Adipose tissue (tissue), 3 donors: ENCODE measurements around the gene GPR31. TPM values are rescaled to one million over a fixed set of nuclear protein-coding genes. Genes with fewer than 3 reads are reported as not detected.
"Not testable (repeated sequence)": the region's sequence is repeated elsewhere in the genome, so short reads cannot be mapped to it uniquely, and the experiment has no call there.

Experiments used
- H3K27ac ChIP-seq: one replicate; pipeline ENCODE4 v1.5.1; 2013; ENCODE audit warnings: low read depth, low read length
- WGBS, 3 donors: extraction: QIAGEN DNeasy Blood & Tissue Kit; methylation state at CpG; one replicate each; pipeline ENCODE4 v1.1.7; 2013; 5-methylcytosine and 5-hydroxymethylcytosine counted together
- polyA plus RNA-seq, 3 donors: library from polyadenylated mRNA; stranded (reverse); fragments of 200-250 nt; gene quantifications; one replicate each; pipeline ENCODE4 v1.2.3, GENCODE V29; 2013
- donor health status: healthy with polysubstance abuse.
- donor health status: Bipolar disorder and iron deficiency.
- donor health status: healthy.

GPR31 gene
- polyA plus RNA-seq, 3 donors, result not detected

DNA sequence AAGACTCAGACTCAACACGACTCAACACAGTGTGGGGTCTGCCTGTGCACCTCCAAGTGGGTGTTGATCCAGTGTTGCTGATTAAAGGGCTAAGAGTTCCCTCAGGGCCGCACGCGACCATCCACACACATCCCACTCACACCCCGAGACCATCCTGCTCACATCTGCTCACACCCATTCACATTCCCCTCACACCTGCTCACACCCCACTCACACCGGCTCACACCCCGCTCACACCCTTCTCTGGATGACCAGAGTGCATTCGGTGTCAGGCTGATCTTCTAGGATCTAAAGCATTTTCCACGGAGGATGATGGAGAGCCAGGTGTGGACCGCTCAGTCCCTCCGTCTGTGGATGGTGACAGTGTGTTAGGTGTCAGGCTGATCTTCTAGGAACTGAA is 13.5 kb upstream of the GPR31 start:
- not testable (repeated sequence) for H3K27ac ChIP-seq
- 83 to 92% (median 87%) methylated on average over 11 of the region's 11 CpGs for WGBS, 3 donors

DNA sequence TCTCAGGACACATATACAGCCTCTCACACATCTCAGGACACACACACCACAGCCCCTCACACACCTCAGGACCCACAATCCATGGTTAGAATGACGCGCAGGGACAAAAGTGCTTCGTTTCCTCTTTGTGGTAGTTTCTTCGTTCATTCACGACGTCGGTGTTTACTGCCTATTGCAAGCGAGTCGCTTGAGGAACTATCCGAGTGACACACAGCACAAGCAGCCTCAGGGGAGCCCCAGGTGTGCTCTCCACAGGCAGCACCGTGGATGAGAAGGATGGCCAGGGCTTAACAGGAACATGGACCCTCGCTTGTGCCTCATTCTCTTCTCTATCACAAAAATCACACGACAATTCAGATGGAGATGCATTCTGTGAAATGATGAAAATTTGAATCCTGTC is 12.1 kb upstream of the GPR31 start:
- H3K27ac ChIP-seq, result not testable (repeated sequence)
- WGBS, 3 donors, result 62 to 73% (median 65%) methylated on average over 3 of the region's 13 CpGs

DNA sequence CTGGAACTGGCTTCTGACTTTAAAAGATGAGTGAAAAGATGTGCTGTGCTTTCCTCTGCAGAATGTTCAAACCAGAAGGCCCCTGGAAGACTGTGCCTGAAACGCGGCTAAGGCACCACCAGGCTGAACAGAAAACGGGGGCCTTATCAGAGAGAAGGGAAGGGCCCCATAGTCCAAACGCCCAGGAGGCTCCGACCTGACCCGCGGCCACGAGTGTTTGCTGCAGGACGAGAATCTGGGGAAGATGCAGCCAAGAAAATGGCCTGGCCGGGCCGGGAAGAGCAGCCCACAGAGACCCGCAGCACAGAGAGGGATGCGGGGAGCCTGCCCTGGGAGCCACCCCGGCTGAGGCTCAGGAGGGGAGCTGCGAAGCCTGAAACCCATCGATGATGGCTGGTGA is 10.5 kb upstream of the GPR31 start:
- H3K27ac ChIP-seq, result not testable (repeated sequence)
- 67 to 81% (median 74%) methylated on average over 11 to 13 of the region's 16 CpGs for WGBS, 3 donors

DNA sequence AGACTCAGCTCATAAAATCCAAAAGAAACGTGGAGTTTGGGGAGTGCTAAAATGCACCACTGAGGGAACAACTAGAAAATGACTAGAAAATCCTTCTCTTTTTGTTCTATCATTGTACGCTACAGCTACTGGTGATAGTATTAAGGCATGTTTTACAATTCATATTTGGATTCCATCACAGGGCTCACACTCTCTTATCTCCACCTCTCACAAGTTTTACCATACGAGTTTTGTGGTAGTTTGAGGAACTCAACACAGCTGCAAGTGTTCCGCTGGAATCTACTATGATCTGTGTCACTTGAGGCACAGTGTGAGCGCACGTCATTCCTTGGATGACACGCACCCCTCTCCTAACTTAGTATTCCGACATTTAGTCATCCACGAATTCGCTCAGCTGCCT is 9.9 kb upstream of the GPR31 start:
- 65 to 85% (median 77%) methylated on average over 6 to 8 of the region's 10 CpGs for WGBS, 3 donors

DNA sequence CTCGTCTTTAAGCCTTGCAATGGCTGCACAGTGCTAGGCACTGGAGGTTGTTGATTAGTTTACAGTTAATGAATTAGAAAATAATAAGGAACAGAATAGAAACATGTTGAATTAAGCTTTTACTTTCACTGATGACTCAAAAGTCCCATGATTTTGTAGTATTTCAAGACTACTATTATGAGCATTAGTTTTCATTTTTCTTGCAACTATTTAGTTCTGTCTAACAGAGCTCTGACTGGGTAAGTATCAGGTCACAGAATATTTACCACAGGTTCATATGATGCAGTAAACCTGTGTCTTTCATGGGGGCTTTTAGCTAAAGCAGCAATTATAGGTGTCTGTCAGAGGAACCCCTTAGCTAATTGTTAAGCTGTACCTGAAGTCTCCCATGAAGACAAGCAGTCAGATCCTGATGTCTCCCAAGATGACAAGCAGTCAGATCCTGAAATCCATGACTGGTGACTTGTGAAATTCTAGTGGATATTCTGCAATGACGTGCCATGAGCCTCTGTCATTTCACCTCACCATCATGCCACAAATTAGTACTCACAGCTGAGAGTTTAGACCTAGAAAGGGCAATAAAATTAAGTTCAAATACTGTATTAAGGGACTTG is 8.2 kb upstream of the GPR31 start:
- WGBS, 3 donors, result 75 to 92% (median 86%) methylated on average over 2 of the region's 2 CpGs
- H3K27ac ChIP-seq, result no peak overlapping the region

More for the DNA sequence above, 9.9 kb upstream of the GPR31 start:
- not testable (repeated sequence) for H3K27ac ChIP-seq

DNA sequence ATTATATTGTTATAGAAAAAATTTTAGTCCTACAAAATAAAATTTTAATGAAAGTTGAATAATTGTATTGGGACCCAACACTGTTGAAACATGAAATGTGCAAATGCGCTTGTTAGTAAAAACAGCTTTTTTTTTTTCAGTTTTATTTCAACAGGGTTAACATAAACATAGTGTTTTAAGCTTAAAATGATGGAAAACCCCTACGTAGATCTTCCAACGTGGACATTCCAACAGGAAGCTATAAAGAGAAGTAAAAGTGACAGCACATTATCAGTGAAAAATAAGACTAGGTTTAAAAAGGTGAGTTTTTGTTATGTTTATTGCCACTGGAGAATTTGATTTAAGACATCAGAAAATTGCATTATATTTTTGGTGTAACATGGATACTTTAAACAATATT is 6.5 kb upstream of the GPR31 start:
- no peak overlapping the region for H3K27ac ChIP-seq
- 54 to 70% (median 57%) methylated on average over 3 of the region's 3 CpGs for WGBS, 3 donors

DNA sequence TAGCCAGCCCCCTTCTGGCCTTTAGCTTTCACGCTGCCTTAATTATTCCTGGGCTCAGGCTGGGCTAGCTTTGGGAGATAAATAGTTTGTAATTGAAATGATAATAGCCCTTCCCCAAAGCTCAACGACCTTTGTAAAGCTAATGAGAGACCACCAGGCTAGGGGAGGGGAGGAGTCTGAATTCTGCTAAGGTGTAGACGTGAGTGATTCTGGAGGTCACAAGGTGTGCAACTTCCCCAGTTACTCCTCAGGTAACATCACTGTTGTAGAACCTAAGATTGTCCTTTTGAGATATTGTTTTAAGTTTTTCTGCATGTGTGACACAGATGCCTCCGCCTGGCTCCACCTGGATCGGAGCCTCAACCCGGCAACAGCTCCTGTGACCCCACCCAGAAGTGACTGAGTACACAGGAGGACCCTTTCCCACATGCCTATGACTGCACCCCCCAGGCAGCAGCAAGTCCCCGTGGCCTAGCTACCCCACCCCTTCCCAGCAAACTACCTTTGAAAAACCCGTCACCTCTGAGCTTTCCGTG is 5.8 kb upstream of the GPR31 start:
- 73 to 76% (median 75%) methylated on average over 9 of the region's 9 CpGs for WGBS, 3 donors
- H3K27ac ChIP-seq, result no peak overlapping the region

DNA sequence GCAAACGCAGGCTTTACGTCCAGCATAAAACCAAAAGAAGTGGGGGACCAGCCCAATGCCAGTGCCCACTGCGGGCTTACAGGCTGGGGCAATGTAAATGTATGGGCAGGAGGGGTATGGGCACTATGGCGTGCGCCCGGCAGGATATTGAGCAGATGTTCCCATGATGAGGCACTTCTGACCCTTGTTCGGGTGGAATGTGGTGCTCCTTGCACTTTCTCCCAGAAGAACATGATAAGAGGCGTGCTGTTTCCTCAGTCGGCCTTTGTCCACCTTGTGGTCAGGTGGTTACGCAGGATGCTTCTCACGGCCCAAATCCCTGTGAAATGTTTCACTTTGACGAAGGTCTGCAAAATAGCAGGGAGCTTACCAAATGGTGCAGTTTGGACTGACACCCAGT is 4.8 kb upstream of the GPR31 start:
- 80 to 85% (median 82%) methylated on average over 12 of the region's 12 CpGs for WGBS, 3 donors
- no peak overlapping the region for H3K27ac ChIP-seq

DNA sequence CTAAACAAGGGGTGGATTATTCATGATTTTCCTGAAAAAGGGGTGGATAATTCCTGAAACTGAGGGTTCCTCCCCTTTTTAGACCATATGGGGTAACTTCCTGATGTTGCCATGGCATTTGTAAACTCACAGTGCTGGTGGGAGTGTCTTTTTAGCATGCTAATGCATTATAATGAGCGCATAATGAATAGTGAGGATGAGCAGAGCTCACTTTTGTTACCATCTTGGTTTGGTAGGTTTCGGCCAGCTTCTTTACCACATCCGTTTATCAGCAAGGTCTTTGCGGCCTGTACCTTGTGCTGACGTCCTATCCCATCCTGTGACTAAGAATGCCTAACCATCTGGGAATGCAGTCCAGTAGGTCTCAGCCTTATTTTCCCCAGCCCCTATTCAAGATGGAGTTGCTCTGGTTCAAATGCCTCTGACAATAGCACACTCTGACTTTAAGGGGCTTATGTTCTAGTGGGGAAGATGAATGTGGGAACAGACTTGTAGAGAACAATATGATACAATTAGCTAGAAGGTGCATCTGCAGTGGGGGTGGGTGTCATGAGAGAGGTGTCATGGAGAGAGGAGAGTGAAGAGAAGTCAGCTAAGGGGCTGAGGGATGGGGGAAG is 4.2 kb upstream of the GPR31 start:
- no peak overlapping the region for H3K27ac ChIP-seq
- WGBS, 3 donors, result 95 to 98% (median 97%) methylated on average over 5 of the region's 5 CpGs

DNA sequence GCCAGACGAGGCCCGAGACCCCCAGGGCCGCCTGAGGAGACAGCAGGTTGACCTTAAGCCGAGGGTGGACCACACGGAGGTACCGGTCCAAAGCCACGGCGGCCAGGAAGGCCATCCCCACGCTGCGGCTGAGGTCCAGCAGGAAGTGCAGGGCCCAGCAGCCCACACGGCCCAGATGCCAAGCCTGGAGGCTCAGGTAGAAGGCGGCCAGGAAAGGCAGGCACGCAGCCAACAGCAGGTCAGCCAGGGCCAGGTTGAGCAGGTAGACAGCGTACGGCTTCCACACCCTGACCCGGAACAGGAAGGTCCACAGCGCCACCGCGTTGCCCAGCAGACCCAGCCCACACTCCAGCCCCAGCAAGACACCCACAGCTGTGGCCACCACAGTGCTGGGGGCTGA is 366 bp downstream of the GPR31 start:
- no peak overlapping the region for H3K27ac ChIP-seq
- 87 to 93% (median 92%) methylated on average over 19 of the region's 19 CpGs for WGBS, 3 donors

DNA sequence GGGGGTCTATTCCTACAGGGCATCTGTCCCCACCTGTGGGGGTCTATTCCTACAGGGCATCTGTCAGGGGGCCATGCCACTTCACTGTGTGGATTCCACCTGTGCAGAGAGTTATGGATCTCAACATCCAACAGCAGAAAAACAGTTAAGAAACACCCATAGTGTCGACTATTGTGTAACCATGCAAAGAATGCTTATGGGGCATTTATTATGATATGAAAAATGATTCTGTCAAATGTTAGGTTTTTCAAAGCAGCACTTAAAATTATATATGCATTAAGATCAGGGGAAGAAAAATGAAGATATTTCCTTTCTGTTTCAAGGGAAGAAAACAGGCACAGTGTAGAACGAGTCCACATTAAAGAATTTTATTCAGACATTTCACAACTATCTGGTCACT is 2.9 kb downstream of the GPR31 start:
- WGBS, 3 donors, result 28 to 43% (median 37%) methylated on average over 2 of the region's 2 CpGs
- no peak overlapping the region for H3K27ac ChIP-seq

DNA sequence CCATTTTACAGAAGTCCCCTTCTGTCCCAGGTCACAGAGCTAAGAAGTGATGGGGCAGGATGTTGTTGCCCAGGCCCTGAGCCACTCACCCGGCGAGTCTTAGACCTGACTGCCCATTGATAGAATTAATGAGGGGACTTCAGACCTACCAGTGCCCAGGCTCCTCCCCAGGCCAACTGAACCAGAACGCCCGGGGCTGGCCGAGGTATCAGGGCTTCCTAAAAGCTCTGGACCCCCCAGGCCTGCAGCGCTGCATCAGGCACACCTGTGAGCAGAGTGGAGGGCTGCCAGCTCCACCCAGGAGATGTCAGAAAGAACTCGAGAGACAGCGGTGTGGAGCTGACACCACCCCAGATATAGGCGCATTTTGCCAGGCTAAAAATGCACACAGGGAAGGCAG is 3.5 kb downstream of the GPR31 start:
- WGBS, 3 donors, result 57 to 76% (median 66%) methylated on average over 9 of the region's 9 CpGs

DNA sequence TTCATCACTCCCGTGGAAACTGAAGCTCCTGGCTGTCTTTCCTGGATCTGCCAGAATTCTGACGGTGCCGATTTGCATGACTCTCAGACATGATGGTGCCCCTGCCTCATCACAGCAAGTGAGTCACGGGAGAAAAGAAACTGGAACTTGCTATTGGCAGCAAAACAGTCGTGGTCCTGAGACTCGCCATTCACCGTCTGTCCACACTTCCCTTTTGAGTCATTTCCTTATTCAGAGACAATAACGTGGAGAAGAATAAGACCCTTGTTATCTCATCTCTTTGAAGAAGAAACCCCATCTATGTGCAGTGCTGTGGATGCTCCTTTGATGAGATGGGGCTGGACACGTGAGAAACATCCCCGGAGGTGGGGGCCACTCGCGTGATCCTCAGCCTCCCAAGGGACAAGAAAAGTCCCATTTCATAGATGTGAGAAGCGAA is 4.2 kb downstream of the GPR31 start:
- H3K27ac ChIP-seq, result no peak overlapping the region
- WGBS, 3 donors, result 49 to 73% (median 52%) methylated on average over 13 of the region's 13 CpGs

More for the DNA sequence above, 3.5 kb downstream of the GPR31 start:
- H3K27ac ChIP-seq, result no peak overlapping the region

DNA sequence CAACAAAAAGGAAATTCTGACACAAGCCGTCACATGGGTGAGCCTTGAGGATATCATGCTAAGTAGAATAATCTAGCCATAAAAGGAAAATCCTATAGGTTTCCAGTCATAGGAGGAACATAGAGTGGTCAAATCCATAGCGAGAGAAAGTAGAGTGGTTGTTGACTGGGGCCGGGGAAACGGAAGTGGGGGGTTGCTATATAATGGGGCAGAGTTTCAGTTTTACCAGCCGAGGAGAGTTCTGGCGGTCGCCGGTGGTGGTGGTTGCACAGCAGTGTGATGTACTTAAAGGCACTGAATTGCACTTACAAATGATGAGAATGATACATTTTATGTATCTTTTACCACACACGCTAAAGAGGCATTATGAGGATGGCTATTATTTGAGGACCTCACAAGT is 4.9 kb downstream of the GPR31 start:
- WGBS, 3 donors, result 77 to 90% (median 85%) methylated on average over 9 of the region's 9 CpGs
- H3K27ac ChIP-seq, result no peak overlapping the region

DNA sequence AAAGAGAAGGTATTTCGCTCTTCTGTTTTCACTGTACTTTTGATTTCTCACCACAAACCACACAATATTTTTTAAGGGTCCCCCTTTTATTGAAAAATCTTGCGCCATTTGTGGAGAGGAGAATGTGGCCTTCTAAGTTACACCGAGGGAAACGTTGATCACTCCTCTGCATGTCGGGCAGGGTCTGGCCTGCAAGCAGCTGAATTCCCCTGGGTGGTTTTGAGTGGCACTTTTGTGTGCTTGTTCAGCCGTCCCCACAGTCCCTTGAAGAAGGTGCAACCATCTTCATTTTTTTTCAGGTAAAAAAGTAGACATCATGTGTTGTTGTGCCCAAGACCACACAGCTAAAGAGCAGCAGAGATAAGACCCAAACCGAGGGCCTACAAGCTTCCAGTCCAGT is 6.1 kb downstream of the GPR31 start:
- WGBS, 3 donors, result 84 to 91% (median 88%) methylated on average over 7 of the region's 7 CpGs
- H3K27ac ChIP-seq, result no peak overlapping the region

DNA sequence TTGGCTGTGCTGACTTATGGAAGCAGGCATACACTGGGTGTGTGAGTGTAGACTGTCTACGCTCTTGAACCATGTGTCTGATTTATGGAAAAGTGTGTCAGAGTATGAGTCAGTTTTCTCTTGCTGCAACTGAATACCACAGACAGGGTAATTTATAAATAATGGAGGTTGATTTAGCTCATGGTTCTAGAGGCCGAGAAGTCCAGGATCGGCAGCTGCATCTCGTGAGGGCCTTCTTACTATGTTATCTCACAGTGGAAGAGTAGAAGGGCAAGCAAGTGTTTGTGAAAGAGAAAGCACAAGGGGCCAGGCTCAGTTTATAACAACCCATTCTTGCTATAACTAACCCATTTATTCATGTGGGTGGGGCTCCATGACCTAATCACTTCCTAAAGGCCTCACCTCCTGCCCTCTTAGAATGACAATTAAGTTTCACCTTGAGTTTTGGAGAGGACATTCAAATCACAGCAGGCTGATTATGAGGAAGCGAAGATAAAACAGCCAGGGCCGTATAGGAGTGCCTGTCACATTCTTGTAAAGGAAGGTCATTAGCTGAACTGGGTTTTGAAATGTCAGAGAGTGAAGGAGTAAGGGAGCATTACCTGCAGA is 6.7 kb downstream of the GPR31 start:
- WGBS, 3 donors, result 89 to 93% (median 90%) methylated on average over 6 of the region's 6 CpGs
- no peak overlapping the region for H3K27ac ChIP-seq

DNA sequence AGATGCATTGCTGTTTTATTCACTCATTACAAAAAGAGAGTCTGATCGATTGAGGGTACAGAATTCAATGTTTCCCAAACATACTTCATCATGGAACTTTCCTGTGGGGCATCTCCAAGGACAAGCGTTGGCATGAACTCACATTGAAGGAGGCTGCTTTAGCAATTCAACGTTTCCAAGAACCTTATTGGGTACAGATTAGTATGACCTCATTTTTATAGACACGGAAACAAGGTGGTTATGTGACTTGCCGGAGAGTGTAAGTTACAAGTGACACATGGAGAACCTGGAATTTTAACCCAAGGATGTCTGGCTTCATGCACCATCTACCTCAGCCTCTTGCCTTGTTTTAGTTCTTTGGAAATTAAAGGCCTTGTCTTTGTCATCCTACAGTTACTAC is 8.8 kb downstream of the GPR31 start:
- no peak overlapping the region for H3K27ac ChIP-seq

DNA sequence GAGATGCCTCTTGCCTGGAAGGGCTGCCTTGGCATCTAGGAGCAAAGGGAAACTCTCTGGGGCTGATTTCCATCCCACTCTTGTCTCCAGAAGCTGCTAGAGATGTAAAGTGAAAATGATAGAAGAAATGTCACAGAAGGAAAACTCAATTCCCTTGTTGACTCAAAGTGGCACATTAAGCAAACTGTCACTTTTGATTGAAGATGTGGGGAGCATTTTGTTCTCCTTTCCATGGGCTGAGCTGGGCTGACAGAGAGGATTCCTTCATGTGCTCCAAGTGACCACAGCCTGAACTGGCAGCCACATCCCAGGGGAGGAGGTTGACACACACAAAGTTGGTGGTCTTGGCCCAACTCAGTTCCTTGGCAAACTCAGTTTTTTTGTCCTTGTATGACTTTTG is 9.8 kb downstream of the GPR31 start:
- H3K27ac ChIP-seq, result no peak overlapping the region

More for the DNA sequence above, 8.8 kb downstream of the GPR31 start:
- WGBS, 3 donors, result 68 to 86% (median 81%) methylated on average over 5 of the region's 5 CpGs

DNA sequence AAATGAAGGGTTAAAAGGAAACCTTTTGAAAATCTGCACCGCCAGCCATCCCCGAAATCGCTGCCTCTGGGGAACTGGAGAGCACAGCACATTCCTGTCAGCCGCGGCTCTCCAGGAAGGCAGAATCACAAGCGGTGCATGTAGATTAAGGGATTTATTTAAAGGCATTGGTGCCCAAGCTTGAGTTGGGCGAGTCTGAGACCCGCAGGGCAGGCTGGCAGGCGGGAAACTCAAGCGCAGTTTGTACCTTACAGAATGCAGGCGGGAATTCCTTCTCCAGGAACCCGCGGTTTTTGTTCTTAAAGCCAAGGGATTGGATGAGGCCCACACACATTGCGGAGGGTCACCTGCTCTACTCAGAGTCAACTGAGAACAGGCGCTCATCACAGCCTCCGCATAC is 10.8 kb downstream of the GPR31 start:
- WGBS, 3 donors, result 33 to 53% (median 40%) methylated on average over 16 of the region's 16 CpGs

DNA sequence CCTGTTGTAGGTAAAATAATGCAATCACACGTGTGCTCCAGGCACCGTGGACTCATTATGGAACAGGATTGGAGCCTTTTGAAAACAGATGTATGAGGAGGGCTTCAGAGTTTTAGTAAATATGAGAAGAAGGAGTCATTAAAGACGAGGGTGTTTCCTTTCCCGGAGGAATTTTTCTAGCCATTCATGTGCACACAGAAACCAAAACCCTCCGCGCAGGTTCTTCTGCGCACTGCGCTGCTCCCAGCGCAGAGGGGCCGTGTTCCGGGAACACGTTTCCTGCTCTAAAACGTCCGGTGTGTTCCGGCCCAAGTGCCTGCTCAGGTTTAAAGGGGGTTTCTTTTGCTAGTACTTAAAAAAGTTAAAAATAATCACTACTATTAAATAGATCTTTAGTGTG is 11.6 kb downstream of the GPR31 start:
- H3K27ac ChIP-seq, result no peak overlapping the region
- WGBS, 3 donors, result 58 to 72% (median 66%) methylated on average over 15 of the region's 15 CpGs

More for the DNA sequence above, 10.8 kb downstream of the GPR31 start:
- no peak overlapping the region for H3K27ac ChIP-seq
